ENCODE data around the gene TCP1.
A peak's percentile ranks its signal among the peaks of the same experiment; 100 is the strongest.
"Not testable (repeated sequence)": the region's sequence is repeated elsewhere in the genome, so short reads cannot be mapped to it uniquely, and the experiment has no call there.

TCP1 gene

DNA sequence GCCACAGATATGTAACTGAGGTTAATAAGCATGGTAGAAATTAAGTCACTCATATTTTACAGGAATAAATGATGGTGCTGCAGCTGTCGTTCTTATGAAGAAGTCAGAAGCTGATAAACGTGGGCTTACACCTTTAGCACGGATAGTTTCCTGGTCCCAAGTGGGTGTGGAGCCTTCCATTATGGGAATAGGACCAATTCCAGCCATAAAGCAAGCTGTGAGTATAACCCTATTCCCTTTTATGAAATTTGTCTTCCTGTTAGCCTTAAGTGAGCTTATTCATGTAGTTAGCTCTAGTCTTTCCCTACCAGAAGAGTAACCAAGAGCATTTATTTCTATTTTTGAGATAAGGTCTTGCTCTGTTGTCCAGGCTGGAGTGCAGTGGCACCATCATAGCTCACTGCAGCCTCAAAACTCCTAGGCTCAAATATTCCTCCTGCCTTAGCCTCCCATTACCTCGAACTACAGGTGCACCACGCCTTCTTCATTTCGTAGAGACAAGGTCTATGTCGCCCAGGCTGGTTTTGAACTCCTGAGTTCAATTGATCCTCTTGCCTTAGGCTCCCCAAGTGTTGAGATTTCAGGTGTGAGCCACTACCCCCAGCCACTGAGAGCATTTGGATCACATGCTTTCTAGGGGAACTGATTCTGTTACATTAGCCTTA lies 12.0 kb downstream of the TCP1 start:
- no peak for DNase-seq (ENCODE audit: low read depth)

DNA sequence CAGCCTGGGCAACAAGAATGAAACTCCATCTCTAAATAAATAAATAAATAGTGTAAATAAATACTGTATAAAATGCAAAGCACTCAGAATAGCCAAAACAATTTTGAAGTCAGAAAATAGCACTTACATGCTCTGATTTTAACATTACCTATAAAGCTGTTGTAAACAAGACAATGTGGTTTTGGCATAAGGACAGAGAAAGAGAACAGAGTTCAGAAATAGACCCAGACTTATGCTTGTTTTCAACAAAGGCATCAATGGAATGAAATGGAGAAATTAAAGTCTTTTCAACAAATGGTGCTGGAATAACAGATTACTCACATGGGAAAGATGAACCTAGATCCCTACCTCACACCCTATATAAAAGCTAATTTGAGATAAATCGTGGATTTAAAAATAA lies 17.2 kb downstream of the TCP1 start:
- DNase-seq (ENCODE audit: low read depth), result no peak

DNA sequence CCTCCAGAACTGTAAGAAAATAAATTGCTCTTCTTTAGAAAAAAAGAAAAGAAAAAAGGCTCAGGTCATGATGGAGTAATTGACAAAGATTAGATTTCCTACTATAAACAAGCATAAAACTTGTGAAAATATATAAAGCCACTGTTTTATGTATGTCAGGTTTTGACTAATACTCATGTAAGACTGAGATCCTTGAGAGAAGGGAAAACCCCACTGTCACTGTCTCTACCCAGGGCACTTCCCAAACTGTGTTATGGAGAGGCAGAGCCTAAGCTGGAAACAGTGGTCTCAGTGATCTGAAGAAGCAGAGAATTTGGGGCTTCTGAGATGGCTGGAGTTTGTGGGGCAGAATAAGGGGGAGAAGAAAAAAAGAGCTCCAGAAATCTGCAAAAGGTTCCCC lies 19.9 kb downstream of the TCP1 start:
- no peak for DNase-seq (ENCODE audit: low read depth)

DNA sequence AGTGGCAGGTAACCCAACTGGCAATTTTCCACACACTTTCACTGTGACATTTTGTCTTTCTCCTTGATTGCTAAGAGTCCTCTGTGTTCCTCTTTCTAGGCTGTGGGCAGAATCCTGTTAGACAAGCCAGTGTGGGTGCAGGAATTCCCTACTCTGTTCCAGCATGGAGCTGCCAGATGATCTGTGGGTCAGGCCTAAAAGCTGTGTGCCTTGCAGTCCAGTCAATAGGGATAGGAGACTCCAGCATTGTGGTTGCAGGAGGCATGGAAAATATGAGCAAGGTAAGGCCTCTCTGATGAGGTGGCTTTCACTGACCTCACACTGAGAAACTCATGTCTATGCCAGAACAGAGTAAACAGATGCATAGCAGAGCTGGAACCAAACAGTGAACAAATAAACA lies 22.5 kb downstream of the TCP1 start:
- no peak for DNase-seq (ENCODE audit: low read depth)

DNA sequence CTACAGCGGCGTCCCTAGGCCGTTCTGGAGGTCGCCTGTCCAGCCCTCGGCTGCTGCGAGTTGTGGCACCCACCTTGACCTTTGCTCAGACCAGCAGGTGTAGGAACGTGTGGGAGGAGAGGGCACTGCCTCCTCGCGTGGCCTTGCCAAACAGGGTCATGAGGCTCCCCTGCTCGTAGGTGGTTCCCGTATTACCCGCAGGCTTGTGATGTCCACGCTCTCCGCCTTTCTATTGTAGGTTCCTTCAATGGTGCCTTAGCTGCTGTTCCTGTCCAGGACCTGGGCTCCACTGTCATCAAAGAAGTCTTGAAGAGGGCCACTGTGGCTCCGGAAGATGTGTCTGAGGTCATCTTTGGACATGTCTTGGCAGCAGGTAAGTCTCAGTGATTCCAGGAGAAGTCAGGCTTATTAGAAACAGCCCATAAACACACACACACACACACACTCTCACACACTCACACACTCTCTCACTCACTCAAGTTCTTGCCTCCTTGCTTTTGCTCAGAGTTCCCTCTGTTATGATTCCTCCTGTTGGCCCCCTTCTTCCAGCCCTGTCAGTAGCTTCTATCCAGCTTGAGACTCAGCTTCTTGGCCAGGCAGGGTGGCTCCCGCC lies 26.6 kb downstream of the TCP1 start:
- no peak for DNase-seq (ENCODE audit: low read depth)

DNA sequence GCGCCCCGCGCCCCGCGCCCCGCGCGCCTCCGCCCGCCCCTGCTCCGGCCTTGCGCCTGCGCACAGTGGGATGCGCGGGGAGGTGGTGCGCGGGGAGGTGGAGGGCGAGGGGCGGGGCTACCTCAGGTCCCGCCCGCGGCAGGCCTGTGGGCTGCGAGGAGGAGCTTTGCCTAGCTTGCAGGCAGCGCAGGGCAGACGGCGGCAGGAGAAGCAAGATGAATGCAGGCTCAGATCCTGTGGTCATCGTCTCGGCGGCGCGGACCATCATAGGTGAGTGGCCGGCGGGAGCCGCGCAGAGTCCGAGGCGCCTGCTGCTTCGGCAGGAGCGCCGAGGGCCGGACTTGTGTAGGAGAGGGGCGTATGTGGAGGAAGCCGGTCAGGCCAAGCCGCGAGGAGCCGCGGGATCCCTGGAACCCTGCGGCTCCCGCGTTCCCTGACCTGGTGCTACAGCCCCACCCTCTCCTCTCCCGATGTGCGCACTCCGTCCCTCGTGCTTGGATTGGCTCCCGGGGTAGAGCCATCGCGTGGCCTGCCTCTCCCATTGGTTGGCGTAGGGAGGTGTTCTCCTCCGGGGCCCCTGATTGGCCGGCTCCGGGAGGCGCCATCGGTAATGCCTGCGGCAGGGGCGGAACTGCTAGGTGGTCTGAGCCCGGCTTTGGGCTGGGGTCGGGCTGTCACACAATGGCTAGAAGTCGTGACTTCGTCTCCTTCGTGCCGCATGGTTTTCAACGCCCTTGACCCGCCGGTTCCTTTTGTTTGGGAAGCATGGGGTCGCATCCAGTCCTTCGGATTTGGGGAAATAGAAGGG lies 27.3 kb downstream of the TCP1 start, which contains the start of gene ACAT2:
Gene ACAT2, plus strand, starts transcription at position 173 of the 808 bp plus-strand sequence. Its CDS starts 43 bp downstream, at position 216.
- peak; percentile 84 for DNase-seq (ENCODE audit: low read depth)

DNA sequence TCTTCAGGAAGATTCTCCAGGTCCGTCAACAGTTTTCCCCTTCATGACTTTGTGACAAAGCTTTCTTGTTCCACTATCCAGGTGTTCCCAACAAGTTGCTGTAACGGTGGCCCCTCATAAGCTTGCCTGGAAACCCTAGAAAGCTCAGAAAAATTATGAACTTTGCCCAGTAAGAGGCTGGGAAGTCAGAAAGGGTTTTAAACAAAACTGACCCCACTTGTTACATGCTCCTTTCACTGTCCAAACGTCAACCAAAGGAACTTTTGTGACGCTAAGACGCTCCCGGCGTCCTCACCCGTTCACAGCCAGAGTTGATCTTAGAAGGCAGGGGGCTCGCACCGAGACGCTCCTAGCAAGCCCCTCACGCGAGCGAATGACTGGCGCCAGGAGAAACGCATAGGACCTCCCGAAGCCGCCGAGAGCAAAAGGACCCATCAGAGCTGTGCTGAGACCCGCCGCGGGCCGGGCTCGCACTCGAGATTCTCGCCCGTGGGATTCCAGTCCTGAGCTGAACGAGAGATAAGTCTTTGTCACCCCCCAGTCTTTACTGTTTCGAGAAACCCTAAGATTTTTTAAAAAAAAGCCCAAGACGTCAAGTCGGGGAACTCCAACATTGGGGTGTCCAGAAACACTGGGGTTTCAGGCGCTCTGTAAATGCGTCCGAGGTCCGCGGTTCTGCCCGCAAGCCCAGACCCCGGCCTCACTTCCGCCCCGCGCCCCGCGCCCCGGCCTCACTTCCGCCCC lies 28.1 kb downstream of the TCP1 start:
- DNase-seq (ENCODE audit: low read depth), result no peak

DNA sequence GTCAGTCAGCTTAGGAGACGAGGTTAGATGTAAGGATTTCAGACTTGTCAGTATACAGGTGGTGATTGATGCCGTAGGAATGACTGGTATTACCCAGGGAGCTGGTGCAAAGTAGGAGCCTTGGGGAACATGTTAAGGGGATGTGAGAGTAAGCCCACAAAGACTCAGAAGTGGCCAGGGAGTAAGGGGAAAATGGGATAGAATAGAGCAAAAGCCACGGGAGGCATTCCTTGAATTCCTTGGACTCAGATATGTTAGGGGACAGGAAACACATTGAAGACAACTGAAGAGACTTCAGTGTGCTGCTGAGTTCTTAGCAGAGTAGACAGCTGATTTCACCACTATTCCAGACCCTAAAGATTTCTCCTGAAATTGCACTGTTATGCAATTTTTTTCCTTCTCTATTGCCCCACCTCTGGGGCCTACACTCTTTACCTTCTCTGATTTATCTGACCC lies 28.8 kb downstream of the TCP1 start:
- DNase-seq (ENCODE audit: low read depth), result no peak

DNA sequence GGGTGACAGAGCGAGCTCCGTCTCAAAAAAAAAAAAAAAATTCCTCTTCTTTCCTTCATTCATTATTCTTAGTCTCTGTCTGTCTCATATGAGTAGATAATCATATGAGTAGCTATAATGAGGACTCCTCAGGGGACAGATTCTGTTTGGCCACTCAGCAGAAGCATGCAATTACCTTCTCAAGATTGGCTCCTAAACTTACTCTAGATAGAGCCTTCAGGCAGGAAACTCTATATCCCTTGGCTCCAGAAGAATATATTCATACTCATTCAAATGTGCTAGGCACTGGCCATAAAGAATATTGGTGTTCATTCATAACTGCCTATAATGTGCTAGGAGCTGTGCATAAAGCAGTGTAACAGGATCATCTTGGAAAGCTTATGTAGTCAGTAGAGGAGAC lies 29.8 kb downstream of the TCP1 start:
- DNase-seq (ENCODE audit: low read depth), result no peak

DNA sequence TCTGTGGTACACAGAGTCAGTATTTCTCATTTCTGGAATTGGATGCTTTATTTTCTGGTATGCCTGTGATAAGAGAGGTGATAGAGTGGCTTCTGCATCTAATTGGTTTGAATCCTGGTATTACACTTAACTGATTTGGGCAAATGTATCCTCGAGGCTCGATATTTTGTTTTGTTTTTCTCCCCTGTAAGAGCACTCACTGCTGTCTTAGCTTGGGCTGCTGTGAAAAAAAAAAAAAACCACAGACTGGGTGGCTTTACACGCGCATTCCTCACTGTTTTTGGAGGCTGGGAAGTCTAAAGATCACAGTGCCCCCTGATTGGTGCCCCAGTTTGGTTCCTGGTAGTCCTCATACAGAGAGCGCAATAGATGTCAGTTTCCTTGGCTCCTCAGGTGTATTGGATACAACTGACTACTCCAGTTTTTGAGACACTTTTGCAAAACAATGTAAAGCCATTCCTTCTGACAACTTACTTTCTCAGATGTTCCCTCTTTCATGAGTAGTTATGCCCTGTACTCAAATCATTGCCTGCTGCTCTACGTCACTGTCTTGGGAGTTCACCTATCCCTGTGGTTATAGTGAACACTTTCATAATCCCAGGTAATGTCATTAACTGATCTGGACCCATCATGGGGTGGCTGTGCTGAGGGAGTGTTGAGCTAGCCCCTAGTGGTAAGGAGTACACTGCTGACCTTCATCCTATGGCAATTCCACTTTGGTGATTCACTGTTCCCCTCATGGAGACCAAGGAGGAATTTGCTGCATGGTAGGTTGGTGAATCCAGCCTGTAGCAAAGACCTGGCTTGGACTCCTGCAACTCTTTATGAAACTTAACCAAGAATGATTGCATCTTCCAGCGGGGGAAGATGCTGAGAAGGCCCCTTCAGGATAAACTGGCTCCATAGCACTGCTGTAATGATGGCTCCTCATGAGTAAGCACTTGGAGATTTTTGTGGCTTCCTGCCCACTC lies 31.1 kb downstream of the TCP1 start:
- no peak for DNase-seq (ENCODE audit: low read depth)

DNA sequence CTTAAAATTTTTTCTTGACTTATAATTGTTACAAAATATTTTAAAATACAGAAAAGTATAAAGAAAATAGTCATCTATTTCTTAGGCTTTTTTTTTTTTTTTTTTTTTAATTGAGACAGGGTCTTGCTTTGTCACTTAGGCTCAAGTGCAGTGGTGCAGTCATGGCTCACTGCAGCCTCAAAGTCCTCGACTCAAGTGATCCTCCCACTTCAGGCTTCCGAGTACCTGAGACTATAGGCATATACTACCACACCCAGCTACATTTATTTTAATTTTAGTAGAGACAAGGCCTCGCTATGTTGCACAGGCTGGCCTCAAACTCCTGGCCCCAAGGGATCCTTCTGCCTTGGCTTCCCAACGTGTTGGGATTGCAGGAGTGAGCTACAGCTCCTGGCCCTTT lies 32.9 kb downstream of the TCP1 start:
- no peak for DNase-seq (ENCODE audit: low read depth)

DNA sequence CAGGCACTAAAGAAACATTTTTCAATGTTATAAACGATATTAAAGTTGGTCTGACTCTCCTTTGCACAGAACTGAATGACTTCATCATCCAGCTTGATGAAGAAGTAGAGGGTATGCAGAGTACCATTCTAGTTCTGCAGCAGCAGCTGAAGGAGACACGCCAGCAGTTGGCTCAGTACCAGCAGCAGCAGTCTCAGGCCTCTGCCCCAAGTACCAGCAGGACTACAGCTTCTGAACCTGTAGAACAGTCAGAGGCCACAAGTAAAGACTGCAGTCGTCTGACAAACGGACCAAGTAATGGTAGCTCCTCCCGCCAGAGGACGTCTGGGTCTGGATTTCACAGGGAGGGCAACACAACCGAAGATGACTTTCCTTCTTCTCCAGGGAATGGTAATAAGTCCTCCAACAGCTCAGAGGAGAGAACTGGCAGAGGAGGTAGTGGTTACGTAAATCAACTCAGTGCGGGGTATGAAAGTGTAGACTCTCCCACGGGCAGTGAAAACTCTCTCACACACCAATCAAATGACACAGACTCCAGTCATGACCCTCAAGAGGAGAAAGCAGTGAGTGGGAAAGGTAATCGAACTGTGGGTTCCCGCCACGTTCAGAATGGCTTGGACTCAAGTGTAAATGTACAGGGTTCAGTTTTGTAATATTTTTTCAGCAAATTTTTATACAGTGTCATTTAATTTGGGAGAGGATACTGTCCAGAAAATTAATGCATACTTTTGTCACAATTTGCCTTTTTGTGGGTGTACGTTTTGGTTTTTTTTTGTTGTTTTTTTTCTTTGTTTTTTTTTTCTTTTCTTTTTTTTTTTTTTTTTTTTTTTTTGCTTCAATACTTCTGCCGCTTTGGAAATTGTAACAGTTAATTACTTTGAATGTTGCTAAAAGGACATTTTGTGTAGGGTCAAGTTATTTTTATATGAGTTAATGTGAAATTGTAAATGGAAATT lies 34.2 kb downstream of the TCP1 start:
- DNase-seq (ENCODE audit: low read depth), result no peak

DNA sequence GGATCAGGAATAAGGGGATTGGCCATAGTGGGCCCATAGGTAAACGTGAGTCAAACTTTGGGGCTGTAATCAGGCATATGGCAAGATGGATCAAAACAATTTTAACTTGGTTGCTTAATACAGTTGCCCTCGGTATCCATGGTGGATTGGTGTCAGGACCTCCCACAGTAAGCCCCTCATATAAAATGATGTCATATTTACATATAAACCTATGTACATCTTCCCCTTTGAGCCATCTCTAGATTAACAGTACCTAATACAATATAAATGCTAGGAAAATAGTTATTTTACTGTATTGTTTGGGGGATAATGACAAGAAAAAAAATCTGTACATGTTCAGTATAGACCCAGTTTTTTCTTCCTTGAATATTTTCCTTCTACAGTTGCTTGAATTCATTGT lies 35.0 kb downstream of the TCP1 start:
- DNase-seq (ENCODE audit: low read depth), result no peak

DNA sequence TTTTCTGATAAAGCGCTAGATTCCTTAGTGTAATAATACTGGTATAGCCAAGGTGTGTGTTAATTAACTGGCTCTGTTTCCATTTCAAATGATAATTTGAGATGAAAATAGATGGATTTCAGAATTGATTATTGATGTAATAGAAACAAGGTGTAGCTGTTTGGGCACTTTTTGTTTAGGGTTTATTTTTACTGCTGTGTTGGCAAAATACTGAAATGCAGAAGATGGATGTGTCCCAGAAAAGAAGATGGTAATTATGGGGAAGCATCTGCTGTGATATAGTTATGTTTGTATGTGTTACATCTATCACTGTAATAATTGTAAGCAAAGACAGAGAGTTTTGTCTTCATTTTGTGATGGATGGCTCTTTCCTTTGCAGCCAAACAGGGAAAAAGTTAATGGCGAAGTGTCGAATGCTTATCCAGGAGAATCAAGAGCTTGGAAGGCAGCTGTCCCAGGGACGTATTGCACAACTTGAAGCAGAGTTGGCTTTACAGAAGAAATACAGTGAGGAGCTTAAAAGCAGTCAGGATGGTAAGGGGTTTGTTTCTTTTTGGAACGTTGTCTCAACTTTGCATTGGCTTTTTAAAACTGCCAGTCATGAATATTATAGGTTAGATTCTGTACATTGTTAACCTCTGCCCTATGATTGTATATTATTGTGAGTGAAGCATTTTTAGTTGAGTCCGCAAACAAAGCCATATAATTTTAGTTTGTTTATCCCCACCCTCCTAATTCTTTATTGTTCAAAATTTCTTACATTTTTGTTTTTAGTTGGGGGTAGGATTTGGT lies 36.1 kb downstream of the TCP1 start:
- no peak for DNase-seq (ENCODE audit: low read depth)

DNA sequence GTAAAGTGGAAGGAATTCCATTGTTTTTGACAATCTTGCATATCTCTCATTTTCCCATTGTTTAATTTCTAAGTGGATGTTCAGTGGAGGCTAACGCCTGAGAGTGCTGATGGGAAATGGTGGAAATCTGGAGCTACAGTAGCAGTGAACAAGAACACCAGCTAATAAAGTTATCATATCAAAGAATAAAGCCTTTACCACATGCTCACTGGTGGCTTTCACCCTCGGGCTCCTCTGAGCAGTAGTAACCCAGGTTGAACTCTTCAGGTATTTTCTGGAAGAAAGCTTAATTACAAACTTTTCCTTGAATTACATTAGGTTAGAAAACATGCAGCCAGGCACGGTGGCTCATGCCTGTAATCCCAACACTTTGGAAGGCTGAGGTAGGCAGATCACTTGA lies 38.0 kb downstream of the TCP1 start:
- no peak for DNase-seq (ENCODE audit: low read depth)

DNA sequence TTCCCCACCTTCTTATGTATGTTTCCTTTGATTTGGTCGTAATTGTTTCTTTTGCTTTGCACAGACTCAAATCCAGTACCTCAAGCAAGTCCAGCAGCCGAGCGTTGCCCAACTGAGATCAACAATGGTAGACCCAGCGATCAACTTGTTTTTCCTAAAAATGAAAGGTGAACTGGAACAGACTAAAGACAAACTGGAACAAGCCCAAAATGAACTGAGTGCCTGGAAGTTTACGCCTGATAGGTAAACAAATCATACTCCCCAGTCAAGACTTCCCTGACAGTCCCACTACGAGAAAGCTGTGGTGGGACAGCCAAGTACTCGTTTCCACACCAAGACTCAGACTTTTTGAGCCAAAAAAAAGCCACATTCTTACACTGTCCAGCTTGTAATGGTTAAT lies 41.3 kb downstream of the TCP1 start:
- not testable (repeated sequence) for DNase-seq (ENCODE audit: low read depth)

DNA sequence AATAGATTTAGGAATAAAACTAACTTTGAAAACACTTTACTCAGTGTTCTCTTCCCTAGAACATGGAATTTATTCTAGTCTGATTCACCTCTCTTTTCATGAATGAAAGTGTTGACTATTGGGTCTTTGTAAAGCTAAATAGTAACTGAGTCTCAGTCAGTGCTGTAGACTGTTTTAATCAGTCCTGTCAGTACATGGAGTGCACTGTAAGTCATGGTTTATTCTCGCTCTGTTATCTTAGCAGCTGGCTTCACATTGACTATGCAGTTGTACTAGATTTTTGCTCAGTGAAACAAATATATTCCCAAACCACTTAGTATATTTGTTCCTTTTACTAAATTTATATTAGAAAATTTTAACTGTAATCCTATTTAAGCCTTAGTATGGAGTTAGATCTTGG lies 42.6 kb downstream of the TCP1 start:
- no peak for DNase-seq (ENCODE audit: low read depth)

DNA sequence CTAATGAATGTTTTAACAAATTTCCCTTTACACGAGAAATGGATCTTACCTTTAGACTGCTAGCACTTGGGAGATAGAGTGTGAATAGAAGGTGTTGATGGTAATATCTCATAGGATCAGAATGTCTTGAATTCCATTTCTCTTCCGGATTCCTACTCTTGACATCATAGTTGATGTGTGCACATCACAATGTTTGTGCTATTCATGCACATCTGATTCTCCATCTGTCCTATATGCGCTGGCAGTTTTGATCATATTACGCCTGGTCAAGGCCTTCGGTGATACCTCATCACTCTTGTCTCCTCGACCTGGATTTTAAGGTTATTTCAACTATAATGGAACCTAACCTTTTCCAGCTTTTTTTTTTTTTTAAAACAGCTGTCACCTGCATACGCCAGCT lies 44.3 kb downstream of the TCP1 start:
- DNase-seq (ENCODE audit: low read depth), result no peak

DNA sequence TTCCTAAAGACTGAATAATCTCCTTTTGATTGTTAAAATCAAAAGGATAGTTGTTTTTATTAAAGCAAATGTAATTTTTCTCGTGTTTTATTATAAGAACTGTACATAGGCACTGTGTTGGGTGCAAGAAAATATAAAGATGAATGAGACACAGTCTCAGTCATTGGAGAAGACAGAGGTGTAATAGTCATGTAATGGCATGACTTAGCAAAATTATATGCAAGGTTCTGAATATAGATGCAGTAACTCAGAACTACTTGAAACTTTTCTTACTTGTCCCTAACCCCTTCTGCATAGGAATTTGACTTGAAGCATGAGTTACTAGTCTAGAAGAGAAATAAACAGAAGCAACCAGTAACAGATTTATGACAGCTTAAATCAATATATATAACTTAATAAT lies 47.2 kb downstream of the TCP1 start:
- no peak for DNase-seq (ENCODE audit: low read depth)

Data from CMK (cell line).